GM23338 (cell line): ENCODE measurements around the gene SPINDOC. TPM values are rescaled to one million over a fixed set of nuclear protein-coding genes. Genes with fewer than 3 reads are reported as not detected.

Experiments
- ATAC-seq: fragments of 200-7000 bp; cut with Tn5 transposase; 3 replicates; pipeline ENCODE4 v1.9.1; 2020
- DNase-seq: peaks from one replicate; pipeline ENCODE4 v3.0.0-alpha.2; 2015; ENCODE audit warnings: low spot score
- H2AFZ ChIP-seq: fragments of 200-600 bp; sonication (generic); 2 replicates; pipeline ENCODE4 v1.8.0; 2016; ENCODE audit warnings: antibody characterized with exemption, mild to moderate bottlenecking, moderate library complexity
- H3F3A ChIP-seq: fragments of 200-600 bp; sonication (generic); replicated peaks from 2 replicates; pipeline ENCODE4 v1.8.0; 2017; ENCODE audit warnings: antibody characterized with exemption, mixed run types, low read depth
- H3K27ac ChIP-seq: fragments of 200-600 bp; sonication (generic); 2 replicates; pipeline ENCODE4 v1.6.1; 2016; ENCODE audit warnings: low read depth
- H3K27me3 ChIP-seq: fragments of 200-600 bp; sonication (generic); 2 replicates; pipeline ENCODE4 v1.8.0; 2016; ENCODE audit warnings: mild to moderate bottlenecking, mixed run types, moderate library complexity; ENCODE audit not compliant: insufficient read depth
- H3K36me3 ChIP-seq: fragments of 200-600 bp; sonication (generic); 2 replicates; pipeline ENCODE4 v1.8.0; 2016; ENCODE audit warnings: mild to moderate bottlenecking; ENCODE audit not compliant: insufficient read depth
- H3K4me1 ChIP-seq: fragments of 200-600 bp; sonication (generic); 2 replicates; pipeline ENCODE4 v1.8.0; 2016; ENCODE audit warnings: mild to moderate bottlenecking, moderate library complexity; ENCODE audit not compliant: insufficient read depth
- H3K4me2 ChIP-seq: fragments of 200-600 bp; sonication (generic); 2 replicates; pipeline ENCODE4 v1.7.1; 2017; ENCODE audit warnings: mixed run types
- H3K4me3 ChIP-seq: fragments of 200-600 bp; sonication (generic); 2 replicates; pipeline ENCODE4 v1.6.1; 2016; ENCODE audit warnings: mixed run types
- H3K79me2 ChIP-seq: fragments of 200-600 bp; sonication (generic); replicated peaks from 2 replicates; pipeline ENCODE4 v1.8.0; 2017; ENCODE audit warnings: mild to moderate bottlenecking; ENCODE audit not compliant: insufficient read depth
- H3K9me2 ChIP-seq: fragments of 200-600 bp; sonication (generic); 2 replicates; pipeline ENCODE4 v1.8.0; 2017; ENCODE audit not compliant: insufficient read depth
- H4K20me1 ChIP-seq: fragments of 200-600 bp; sonication (generic); replicated peaks from 2 replicates; pipeline ENCODE4 v1.8.0; 2017; ENCODE audit warnings: mild to moderate bottlenecking; ENCODE audit not compliant: insufficient read depth
- H3K27ac Mint-ChIP-seq: 2 replicates; pipeline ENCODE4 v1.8.0; 2020; ENCODE audit warnings: inconsistent platforms, mild to moderate bottlenecking, moderate library complexity, mixed read lengths
- H3K27me3 Mint-ChIP-seq: 3 replicates; pipeline ENCODE4 v1.8.0; 2022; ENCODE audit warnings: low read depth, mild to moderate bottlenecking, moderate library complexity, mixed read lengths, inconsistent platforms; ENCODE audit not compliant: insufficient read depth, poor library complexity
- H3K36me3 Mint-ChIP-seq: 3 replicates; pipeline ENCODE4 v1.8.0; 2021; ENCODE audit warnings: low read depth, mild to moderate bottlenecking, inconsistent platforms, moderate library complexity, mixed read lengths
- H3K4me1 Mint-ChIP-seq: 3 replicates; pipeline ENCODE4 v1.8.0; 2020; ENCODE audit warnings: mild to moderate bottlenecking, inconsistent platforms, mixed read lengths
- H3K4me3 Mint-ChIP-seq: 3 replicates; pipeline ENCODE4 v1.8.0; 2021; ENCODE audit warnings: moderate library complexity, mild to moderate bottlenecking, inconsistent platforms, mixed read lengths
- H3K9me3 Mint-ChIP-seq: 3 replicates; pipeline ENCODE4 v1.8.0; 2020; ENCODE audit warnings: moderate library complexity, mild to moderate bottlenecking, inconsistent platforms, mixed read lengths
- CREB1 ChIP-seq: fragments of 250-450 bp; sonication (Bioruptor Pico); IDR thresholded peaks from 2 replicates; pipeline ENCODE4 v1.5.0; 2020; ENCODE audit warnings: low read depth, mild to moderate bottlenecking, moderate library complexity
- CTCF ChIP-seq, 2 experiments: fragments of 200-600 bp in 1 of 2; sonication (generic) in 1 of 2; conservative IDR thresholded peaks; 2 replicates each; pipeline versions ENCODE4 v1.5.1 to v1.6.1; 2016 to 2017; ENCODE audit warnings: antibody characterized with exemption in 2 of 2, low read depth in 2 of 2, mild to moderate bottlenecking in 2 of 2, moderate library complexity in 1 of 2
- ETS1 ChIP-seq: IDR thresholded peaks from 2 replicates; pipeline ENCODE4 v1.6.1; 2016; ENCODE audit warnings: antibody characterized with exemption
- EZH2phosphoT487 ChIP-seq: fragments of 200-600 bp; sonication (generic); IDR thresholded peaks from one replicate; pipeline ENCODE4 v1.8.1; 2018; ENCODE audit warnings: antibody characterized with exemption; ENCODE audit not compliant: unreplicated experiment
- JUNB ChIP-seq: IDR thresholded peaks from one replicate; pipeline ENCODE4 v1.6.1; 2016; ENCODE audit warnings: antibody characterized with exemption; ENCODE audit not compliant: unreplicated experiment
- NANOG ChIP-seq: IDR thresholded peaks from 2 replicates; pipeline ENCODE4 v1.6.1; 2016; ENCODE audit warnings: antibody characterized with exemption, borderline replicate concordance
- POLR2AphosphoS5 ChIP-seq: IDR thresholded peaks from 2 replicates; pipeline ENCODE4 v1.6.1; 2016; ENCODE audit warnings: antibody characterized with exemption, low read depth
- ZNF462 ChIP-seq: fragments of 250-450 bp; sonication (Bioruptor Pico); IDR thresholded peaks from 2 replicates; pipeline ENCODE4 v1.5.0; 2020; ENCODE audit warnings: mild to moderate bottlenecking, moderate library complexity
- polyA plus RNA-seq: library from polyadenylated mRNA; unstranded; fragments of >200 nt; fragmentation: Nextera tagmentation; extraction: Ambion mirVana; gene quantifications from 2 replicates; pipeline ENCODE4 v1.2.1, GENCODE V29; 2016
- total RNA-seq: library from RNA; depleted of rRNA; stranded (reverse); fragments of >200 nt; shearing (Covaris generic); gene quantifications from 2 replicates; pipeline ENCODE4 v1.2.3, GENCODE V29; 2014
- TF ChIP-seq, protein P1 (sequence below): IDR thresholded peaks from one replicate; pipeline ENCODE4 v1.6.1; 2018; ENCODE audit warnings: antibody characterized with exemption; ENCODE audit not compliant: unreplicated experiment

The SPINDOC gene
- total and polyA plus RNA-seq, 2 experiments from 2014 or later, result 9.4 to 84.7 TPM

- Histone ChIP-seq H3K27ac (0 out of 2 replicates have a peak overlapping the region, but pooled peaks have one; percentile 80), H3K9me2 (no peaks in the 10 kb centered on the region), H4K20me1 (peaks cover 46% of the 10 kb centered on the region), H3K36me3 (no peaks in the 10 kb centered on the region), H3K4me1 (peaks cover 65% of the 10 kb centered on the region), H2AFZ (no peak overlapping the region), H3F3A (peaks cover 9% of the 10 kb centered on the region), H3K4me3 (peak overlapping the region; percentile 93), H3K27me3 (no peaks in the 10 kb centered on the region), H3K4me2 (peak overlapping the region; percentile 97), H3K79me2 (peaks cover 63% of the 10 kb centered on the region)
- TF ChIP-seq ETS1 (no peak), NANOG (no peak), POLR2AphosphoS5 (no peak), ZNF462 (CRISPR knock-in tag) (no peak), CREB1 (CRISPR knock-in tag) (no peak), EZH2phosphoT487 (no peak), CTCF (conservative IDR thresholded peaks at IDR 0.05; ENCODE audit: low read depth in 2 of 2) (no peak), JUNB (no peak)
- TF ChIP-seq, protein P1, sequence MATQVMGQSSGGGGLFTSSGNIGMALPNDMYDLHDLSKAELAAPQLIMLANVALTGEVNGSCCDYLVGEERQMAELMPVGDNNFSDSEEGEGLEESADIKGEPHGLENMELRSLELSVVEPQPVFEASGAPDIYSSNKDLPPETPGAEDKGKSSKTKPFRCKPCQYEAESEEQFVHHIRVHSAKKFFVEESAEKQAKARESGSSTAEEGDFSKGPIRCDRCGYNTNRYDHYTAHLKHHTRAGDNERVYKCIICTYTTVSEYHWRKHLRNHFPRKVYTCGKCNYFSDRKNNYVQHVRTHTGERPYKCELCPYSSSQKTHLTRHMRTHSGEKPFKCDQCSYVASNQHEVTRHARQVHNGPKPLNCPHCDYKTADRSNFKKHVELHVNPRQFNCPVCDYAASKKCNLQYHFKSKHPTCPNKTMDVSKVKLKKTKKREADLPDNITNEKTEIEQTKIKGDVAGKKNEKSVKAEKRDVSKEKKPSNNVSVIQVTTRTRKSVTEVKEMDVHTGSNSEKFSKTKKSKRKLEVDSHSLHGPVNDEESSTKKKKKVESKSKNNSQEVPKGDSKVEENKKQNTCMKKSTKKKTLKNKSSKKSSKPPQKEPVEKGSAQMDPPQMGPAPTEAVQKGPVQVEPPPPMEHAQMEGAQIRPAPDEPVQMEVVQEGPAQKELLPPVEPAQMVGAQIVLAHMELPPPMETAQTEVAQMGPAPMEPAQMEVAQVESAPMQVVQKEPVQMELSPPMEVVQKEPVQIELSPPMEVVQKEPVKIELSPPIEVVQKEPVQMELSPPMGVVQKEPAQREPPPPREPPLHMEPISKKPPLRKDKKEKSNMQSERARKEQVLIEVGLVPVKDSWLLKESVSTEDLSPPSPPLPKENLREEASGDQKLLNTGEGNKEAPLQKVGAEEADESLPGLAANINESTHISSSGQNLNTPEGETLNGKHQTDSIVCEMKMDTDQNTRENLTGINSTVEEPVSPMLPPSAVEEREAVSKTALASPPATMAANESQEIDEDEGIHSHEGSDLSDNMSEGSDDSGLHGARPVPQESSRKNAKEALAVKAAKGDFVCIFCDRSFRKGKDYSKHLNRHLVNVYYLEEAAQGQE, result no peak
- Mint-ChIP-seq H3K4me3 (peak overlapping the region; percentile 92), H3K36me3 (peaks cover 13% of the 10 kb centered on the region; the same call in 2 of the 3 replicates), H3K4me1 (peaks cover 69% of the 10 kb centered on the region), H3K27ac (no peak overlapping the region), H3K9me3 (no peaks in the 10 kb centered on the region), H3K27me3 (peaks cover 9% of the 10 kb centered on the region)
- ATAC-seq (no peak), DNase-seq (no peak)
Observed at GRCh38 chr11:63840356-63841060, 27.3 kb downstream of the SPINDOC start.
